ENCODE measurements around the gene RNF182. TPM values are rescaled to one million over a fixed set of nuclear protein-coding genes. Genes with fewer than 3 reads are reported as not detected.

Gene RNF182
- polyA plus RNA-seq, 2 of the 4 experiments (the other 2 are of a cell fraction) = 2.5 to 4.9 TPM

DNA sequence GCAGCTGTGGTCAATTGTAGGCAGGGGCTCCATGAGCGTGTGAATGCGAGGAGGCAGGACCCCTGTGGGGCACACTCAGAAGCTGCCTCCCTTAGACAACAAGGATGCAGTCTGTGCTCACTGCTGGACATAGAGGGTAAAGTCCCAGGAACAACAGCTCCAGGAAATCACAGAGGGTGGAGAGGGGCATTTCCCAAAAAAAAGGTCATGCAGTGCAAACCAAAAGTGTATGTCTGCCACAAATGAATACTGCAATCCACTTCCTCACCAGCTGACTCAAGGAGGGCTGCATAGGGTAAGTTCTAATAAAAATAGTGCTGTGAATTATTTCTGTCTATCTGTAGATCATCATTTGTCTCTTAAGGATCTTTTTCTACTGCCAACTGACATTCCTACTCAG, 95.8 kb downstream of the RNF182 start:
- Histone ChIP-seq H3K9me3 (no peaks in the 10 kb centered on the region), H3K4me1 (no peaks in the 10 kb centered on the region), H3K27ac (no peak overlapping the region), H3K4me3 (no peak overlapping the region), H3K4me2 (no peak overlapping the region)
- TF ChIP-seq, protein P1, sequence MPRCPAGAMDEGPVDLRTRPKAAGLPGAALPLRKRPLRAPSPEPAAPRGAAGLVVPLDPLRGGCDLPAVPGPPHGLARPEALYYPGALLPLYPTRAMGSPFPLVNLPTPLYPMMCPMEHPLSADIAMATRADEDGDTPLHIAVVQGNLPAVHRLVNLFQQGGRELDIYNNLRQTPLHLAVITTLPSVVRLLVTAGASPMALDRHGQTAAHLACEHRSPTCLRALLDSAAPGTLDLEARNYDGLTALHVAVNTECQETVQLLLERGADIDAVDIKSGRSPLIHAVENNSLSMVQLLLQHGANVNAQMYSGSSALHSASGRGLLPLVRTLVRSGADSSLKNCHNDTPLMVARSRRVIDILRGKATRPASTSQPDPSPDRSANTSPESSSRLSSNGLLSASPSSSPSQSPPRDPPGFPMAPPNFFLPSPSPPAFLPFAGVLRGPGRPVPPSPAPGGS (IDR thresholded peaks at IDR 0.05) = no peak
- TF ChIP-seq, protein P2, sequence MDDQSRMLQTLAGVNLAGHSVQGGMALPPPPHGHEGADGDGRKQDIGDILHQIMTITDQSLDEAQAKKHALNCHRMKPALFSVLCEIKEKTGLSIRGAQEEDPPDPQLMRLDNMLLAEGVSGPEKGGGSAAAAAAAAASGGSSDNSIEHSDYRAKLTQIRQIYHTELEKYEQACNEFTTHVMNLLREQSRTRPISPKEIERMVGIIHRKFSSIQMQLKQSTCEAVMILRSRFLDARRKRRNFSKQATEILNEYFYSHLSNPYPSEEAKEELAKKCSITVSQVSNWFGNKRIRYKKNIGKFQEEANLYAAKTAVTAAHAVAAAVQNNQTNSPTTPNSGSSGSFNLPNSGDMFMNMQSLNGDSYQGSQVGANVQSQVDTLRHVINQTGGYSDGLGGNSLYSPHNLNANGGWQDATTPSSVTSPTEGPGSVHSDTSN (IDR thresholded peaks at IDR 0.05) = no peak
- TF ChIP-seq KDM1A (IDR thresholded peaks at IDR 0.05; ENCODE audit: low read depth) = no peak
- TF ChIP-seq FOSL2 (IDR thresholded peaks at IDR 0.05) = no peak
- no peak for TF ChIP-seq FOSL2 (CRISPR knock-in tag; IDR thresholded peaks at IDR 0.05)
- TF ChIP-seq HEYL (CRISPR knock-in tag; IDR thresholded peaks at IDR 0.05) = no peak
- ChIA-PET CTCF (interaction anchor here (1.4 to 2.1 kb wide), 2 partner anchors 46 to 112 kb away, joined by 5 to 6 read pairs; no protein-coding TSS in a partner anchor), POLR2A (no interaction called here)
- no peak for ATAC-seq
- WGBS (ENCODE audit: missing lambda C conversion rate) = 89% methylated on average over 2 of the region's 2 CpGs
- no peak for FAIRE-seq
- no peak for DNase-seq (ENCODE audit: low read depth in 1 of 2, low spot score in 1 of 2)

DNA sequence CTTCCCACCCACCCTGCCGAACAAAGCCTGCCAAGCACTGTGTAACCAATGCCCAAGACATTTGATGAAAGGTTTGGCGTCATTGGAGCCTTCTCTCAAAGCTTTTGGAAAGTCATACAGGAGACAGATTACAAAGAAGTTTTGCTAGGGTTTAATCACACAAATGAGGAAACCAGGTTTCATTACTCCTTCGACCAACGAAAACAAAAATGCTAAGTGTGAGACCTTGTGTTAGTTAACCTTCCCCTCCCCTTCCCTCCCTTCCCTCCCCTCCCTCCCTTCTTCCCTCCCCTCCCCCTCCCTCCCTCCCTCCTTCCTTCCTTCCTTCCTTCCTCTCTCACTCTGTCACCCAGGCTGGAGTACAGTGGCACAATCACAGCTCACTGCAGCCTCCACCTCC, 96.7 kb downstream of the RNF182 start:
- WGBS (ENCODE audit: missing lambda C conversion rate) = 19% methylated on average over 4 of the region's 4 CpGs
- DNase-seq (ENCODE audit: low read depth in 1 of 2, low spot score in 1 of 2) = no peak
- FAIRE-seq = no peak
- H3K9me3 ChIP-seq = no peaks in the 10 kb centered on the region
- H3K4me3 ChIP-seq = no peak overlapping the region
- no peak overlapping the region for H3K27ac ChIP-seq
- ChIA-PET POLR2A (no interaction called here), CTCF (interaction anchor here (1.4 to 2.1 kb wide), 2 partner anchors 45 to 112 kb away, joined by 5 to 6 read pairs; no protein-coding TSS in a partner anchor)
- TF ChIP-seq RARB (CRISPR knock-in tag; IDR thresholded peaks at IDR 0.05) (no peak), KDM5A (IDR thresholded peaks at IDR 0.05) (no peak), MAZ (IDR thresholded peaks at IDR 0.05; ENCODE audit: borderline replicate concordance, low read depth, low read length) (no peak), TFCP2L1 (CRISPR knock-in tag; IDR thresholded peaks at IDR 0.05) (no peak), KDM1A (IDR thresholded peaks at IDR 0.05; ENCODE audit: low read depth) (no peak), MAFK (IDR thresholded peaks at IDR 0.05; ENCODE audit: partially characterized antibody) (no peak), GATA3 (IDR thresholded peaks at IDR 0.05; ENCODE audit: borderline replicate concordance) (no peak), JUN (IDR thresholded peaks at IDR 0.05) (no peak)
- TF ChIP-seq, protein P3, sequence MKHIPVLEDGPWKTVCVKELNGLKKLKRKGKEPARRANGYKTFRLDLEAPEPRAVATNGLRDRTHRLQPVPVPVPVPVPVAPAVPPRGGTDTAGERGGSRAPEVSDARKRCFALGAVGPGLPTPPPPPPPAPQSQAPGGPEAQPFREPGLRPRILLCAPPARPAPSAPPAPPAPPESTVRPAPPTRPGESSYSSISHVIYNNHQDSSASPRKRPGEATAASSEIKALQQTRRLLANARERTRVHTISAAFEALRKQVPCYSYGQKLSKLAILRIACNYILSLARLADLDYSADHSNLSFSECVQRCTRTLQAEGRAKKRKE (CRISPR knock-in tag; IDR thresholded peaks at IDR 0.05; ENCODE audit: low read depth) = no peak
- TF ChIP-seq, protein P1 (IDR thresholded peaks at IDR 0.05) = no peak
- H3K4me2 ChIP-seq = no peak overlapping the region
- H3K4me1 ChIP-seq = no peaks in the 10 kb centered on the region
- no peak for ATAC-seq

DNA sequence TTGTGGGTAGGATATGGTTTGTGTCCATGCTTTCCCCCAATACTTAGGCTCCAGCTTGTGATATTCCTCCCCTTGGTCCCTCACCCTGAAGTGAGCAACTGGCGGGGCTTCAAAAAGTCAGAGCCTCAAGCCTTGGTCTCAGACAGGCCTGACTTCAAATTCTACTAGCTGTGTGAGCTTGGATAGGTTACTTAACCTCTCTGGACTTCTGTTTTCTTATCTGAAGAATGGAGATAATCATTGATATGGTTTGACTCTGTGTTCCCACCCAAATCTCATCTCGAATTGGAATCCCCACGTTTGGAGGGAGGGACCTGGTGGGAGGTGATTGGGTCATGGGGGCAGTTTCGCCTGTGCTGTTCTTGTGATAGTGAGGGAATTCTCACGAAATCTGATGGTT, 97.9 kb downstream of the RNF182 start:
- no peak for FAIRE-seq
- ChIA-PET POLR2A (no interaction called here), CTCF (interaction anchor here (1.2 kb wide), 1 partner anchor 25 kb away, joined by 3 read pairs; no protein-coding TSS in a partner anchor)
- no peak for DNase-seq (ENCODE audit: low read depth in 1 of 2, low spot score in 1 of 2)
- no peak for ATAC-seq
- H3K9me3 ChIP-seq = no peaks in the 10 kb centered on the region
- no peaks in the 10 kb centered on the region for H3K4me1 ChIP-seq
- WGBS (ENCODE audit: missing lambda C conversion rate) = 47% methylated on average over 5 of the region's 5 CpGs
- H3K4me2 ChIP-seq = no peak overlapping the region
- no peak overlapping the region for H3K27ac ChIP-seq
- H3K4me3 ChIP-seq = no peak overlapping the region
- TF ChIP-seq KDM5A (IDR thresholded peaks at IDR 0.05) (no peak), HDAC2 (IDR thresholded peaks at IDR 0.05) (no peak), CHD4 (IDR thresholded peaks at IDR 0.05; ENCODE audit: borderline replicate concordance) (no peak), NPAS2 (CRISPR knock-in tag; IDR thresholded peaks at IDR 0.05; ENCODE audit: borderline replicate concordance) (no peak), BHLHE40 (IDR thresholded peaks at IDR 0.05; ENCODE audit: low read depth, low read length) (no peak), FOSB (CRISPR knock-in tag; IDR thresholded peaks at IDR 0.05) (no peak), ZNF302 (CRISPR knock-in tag; IDR thresholded peaks at IDR 0.05) (no peak), RAD21 (conservative IDR thresholded peaks at IDR 0.05 in 1 of 2, IDR thresholded peaks at IDR 0.05 in 1 of 2) (no peak), CEBPB (IDR thresholded peaks at IDR 0.05) (no peak), MYC (IDR thresholded peaks at IDR 0.05; ENCODE audit: borderline replicate concordance, low read length) (no peak), NR3C1 (IDR thresholded peaks at IDR 0.05) (no peak), MAZ (IDR thresholded peaks at IDR 0.05; ENCODE audit: borderline replicate concordance, low read depth, low read length) (no peak)
- TF ChIP-seq, protein P4, sequence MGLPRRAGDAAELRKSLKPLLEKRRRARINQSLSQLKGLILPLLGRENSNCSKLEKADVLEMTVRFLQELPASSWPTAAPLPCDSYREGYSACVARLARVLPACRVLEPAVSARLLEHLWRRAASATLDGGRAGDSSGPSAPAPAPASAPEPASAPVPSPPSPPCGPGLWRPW (IDR thresholded peaks at IDR 0.05) = no peak
- TF ChIP-seq, protein P5, sequence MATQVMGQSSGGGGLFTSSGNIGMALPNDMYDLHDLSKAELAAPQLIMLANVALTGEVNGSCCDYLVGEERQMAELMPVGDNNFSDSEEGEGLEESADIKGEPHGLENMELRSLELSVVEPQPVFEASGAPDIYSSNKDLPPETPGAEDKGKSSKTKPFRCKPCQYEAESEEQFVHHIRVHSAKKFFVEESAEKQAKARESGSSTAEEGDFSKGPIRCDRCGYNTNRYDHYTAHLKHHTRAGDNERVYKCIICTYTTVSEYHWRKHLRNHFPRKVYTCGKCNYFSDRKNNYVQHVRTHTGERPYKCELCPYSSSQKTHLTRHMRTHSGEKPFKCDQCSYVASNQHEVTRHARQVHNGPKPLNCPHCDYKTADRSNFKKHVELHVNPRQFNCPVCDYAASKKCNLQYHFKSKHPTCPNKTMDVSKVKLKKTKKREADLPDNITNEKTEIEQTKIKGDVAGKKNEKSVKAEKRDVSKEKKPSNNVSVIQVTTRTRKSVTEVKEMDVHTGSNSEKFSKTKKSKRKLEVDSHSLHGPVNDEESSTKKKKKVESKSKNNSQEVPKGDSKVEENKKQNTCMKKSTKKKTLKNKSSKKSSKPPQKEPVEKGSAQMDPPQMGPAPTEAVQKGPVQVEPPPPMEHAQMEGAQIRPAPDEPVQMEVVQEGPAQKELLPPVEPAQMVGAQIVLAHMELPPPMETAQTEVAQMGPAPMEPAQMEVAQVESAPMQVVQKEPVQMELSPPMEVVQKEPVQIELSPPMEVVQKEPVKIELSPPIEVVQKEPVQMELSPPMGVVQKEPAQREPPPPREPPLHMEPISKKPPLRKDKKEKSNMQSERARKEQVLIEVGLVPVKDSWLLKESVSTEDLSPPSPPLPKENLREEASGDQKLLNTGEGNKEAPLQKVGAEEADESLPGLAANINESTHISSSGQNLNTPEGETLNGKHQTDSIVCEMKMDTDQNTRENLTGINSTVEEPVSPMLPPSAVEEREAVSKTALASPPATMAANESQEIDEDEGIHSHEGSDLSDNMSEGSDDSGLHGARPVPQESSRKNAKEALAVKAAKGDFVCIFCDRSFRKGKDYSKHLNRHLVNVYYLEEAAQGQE (IDR thresholded peaks at IDR 0.05) = no peak
- TF ChIP-seq, protein P6, sequence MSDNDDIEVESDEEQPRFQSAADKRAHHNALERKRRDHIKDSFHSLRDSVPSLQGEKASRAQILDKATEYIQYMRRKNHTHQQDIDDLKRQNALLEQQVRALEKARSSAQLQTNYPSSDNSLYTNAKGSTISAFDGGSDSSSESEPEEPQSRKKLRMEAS (IDR thresholded peaks at IDR 0.05) = no peak

Data from A549 (cell line).